Testis (tissue), 2 donors: Measurements from ENCODE around the gene EPHA7.

Source experiments
- CTCF ChIP-seq, 3 experiments: fragments of 450-650 bp in 2 of 3; fragments of 200-600 bp in 1 of 3; sonication (generic) in 1 of 3; IDR thresholded peaks; one replicate each; pipeline ENCODE4 v1.5.1; 2016 to 2019; ENCODE audit warnings: antibody characterized with exemption in 3 of 3, mild to moderate bottlenecking in 2 of 3, moderate library complexity in 1 of 3
- POLR2A ChIP-seq: fragments of 450-650 bp; IDR thresholded peaks from one replicate; pipeline ENCODE4 v1.6.1; 2017; ENCODE audit warnings: antibody characterized with exemption, mild to moderate bottlenecking, moderate library complexity

GRCh38 chr6:93388070-93388469 lies 31.3 kb downstream of the EPHA7 start:
- no peak for TF ChIP-seq CTCF (IDR thresholded peaks at IDR 0.05)
- no peak for TF ChIP-seq POLR2A
